ENCODE measurements around the gene ANKRD53. TPM values are rescaled to one million over a fixed set of nuclear protein-coding genes. Genes with fewer than 3 reads are reported as not detected.

ANKRD53 gene
- total and polyA plus RNA-seq, 5 donors from 2014 or later: 0.09 to 0.94 TPM; not detected in 3

GRCh38 chr2:70959851-70960832 is 18.3 kb upstream of the ANKRD53 start:
- no peaks in the 10 kb centered on the region for H3K36me3 ChIP-seq (ENCODE audit: control insufficient read depth, insufficient read depth, low read length)
- no peak overlapping the region for H3K27ac Mint-ChIP-seq
- peaks cover 42% of the 10 kb centered on the region for H3K27me3 Mint-ChIP-seq
- no peaks in the 10 kb centered on the region for H3K9me3 ChIP-seq (ENCODE audit: control insufficient read depth in 2 of 2, low read length in 2 of 2)
- DNase-seq: no peak
- no peak overlapping the region for H3K4me3 ChIP-seq (ENCODE audit: low read depth, low read length)
- H3K4me3 Mint-ChIP-seq: no peak overlapping the region
- H3K27ac ChIP-seq (ENCODE audit: insufficient read depth, low read length, poor library complexity, severe bottlenecking): no peak overlapping the region
- H3K4me1 Mint-ChIP-seq: peaks cover 3 to 12% (median 6%) of the 10 kb centered on the region in 4 donors
- H3K36me3 Mint-ChIP-seq: no peaks in the 10 kb centered on the region
- H3K9me3 Mint-ChIP-seq: no peaks in the 10 kb centered on the region
- peaks cover 8% of the 10 kb centered on the region for H3K27me3 ChIP-seq (ENCODE audit: control insufficient read depth, insufficient read depth, low read length)
- H3K4me1 ChIP-seq (ENCODE audit: control insufficient read depth, insufficient read depth, low read length, poor library complexity, severe bottlenecking): peaks cover 8% of the 10 kb centered on the region
- no peak for ATAC-seq (ENCODE audit: low read depth in 2 of 2)

DNA sequence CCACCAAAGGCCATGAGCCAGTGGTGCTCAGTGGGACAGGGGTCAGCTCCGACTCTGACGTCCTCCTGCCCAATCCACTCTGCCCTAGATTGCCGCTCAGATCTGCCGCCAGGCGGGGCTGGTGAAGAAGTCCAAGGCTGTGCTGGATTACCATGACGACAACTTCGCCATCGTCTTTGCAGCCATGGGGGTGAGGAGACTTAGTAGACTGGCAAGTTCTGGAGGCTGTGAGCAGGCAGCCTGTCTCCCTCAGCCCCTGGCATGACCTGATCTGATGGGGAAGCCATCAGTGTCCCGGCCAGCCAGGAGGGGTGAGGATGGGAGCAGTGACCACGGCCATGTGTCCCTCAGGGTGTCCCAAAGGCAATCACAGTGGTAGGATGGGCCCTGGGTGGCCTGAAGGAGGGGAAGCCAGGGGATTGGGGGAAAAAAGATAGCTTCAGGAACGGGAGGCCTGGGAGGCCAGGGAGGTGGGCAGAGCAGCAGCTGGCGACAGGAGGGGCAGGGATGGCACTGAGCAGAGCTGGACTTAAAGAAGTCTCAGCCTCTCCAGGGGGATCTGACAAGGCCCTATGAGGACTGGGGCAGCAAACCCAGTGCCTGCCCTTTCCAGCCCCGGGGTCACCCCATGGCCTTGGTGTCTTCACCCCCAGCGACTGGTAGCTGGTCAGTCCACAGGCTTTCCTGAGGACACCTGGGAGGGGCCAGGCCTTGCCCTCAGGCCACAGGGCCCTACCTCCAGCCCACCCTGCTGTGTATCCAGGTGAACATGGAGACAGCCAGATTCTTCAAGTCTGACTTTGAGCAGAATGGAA is 17.4 kb upstream of the ANKRD53 start:
- Histone ChIP-seq H3K9me3 (ENCODE audit: control insufficient read depth in 2 of 2, low read length in 2 of 2) (no peaks in the 10 kb centered on the region), H3K27me3 (ENCODE audit: control insufficient read depth, insufficient read depth, low read length) (peaks cover under 1% of the 10 kb centered on the region), H3K36me3 (ENCODE audit: control insufficient read depth, insufficient read depth, low read length) (no peaks in the 10 kb centered on the region), H3K27ac (ENCODE audit: insufficient read depth, low read length, poor library complexity, severe bottlenecking) (no peak overlapping the region), H3K4me1 (ENCODE audit: control insufficient read depth, insufficient read depth, low read length, poor library complexity, severe bottlenecking) (peaks cover 9% of the 10 kb centered on the region), H3K4me3 (ENCODE audit: low read depth, low read length) (no peak overlapping the region)
- Mint-ChIP-seq H3K36me3 (no peaks in the 10 kb centered on the region), H3K4me1 (peaks cover 4 to 13% (median 7%) of the 10 kb centered on the region in 4 donors), H3K27ac (peak overlapping the region in 1 of 3 donors; percentile 32), H3K4me3 (peak overlapping the region in 1 of 4 donors; percentile 10), H3K9me3 (no peaks in the 10 kb centered on the region), H3K27me3 (peaks cover 38% of the 10 kb centered on the region)
- no peak for ATAC-seq (ENCODE audit: low read depth in 2 of 2)
- DNase-seq: no peak

DNA sequence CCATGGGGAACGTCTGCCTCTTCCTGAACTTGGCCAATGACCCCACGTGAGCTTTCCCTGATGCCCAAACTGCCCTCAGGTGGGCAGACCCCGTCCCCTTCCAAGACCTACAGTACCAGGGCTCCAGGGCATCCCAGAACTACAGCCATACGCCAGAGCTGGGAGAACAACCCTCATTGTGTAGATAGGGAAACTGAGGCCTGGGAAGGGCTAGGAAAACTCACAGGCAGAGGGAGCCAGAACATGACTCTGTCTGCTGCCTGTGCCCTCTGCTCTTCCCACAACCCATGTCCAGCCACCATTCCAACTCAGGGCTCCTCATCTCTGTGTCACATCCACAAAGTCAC is 16.8 kb upstream of the ANKRD53 start:
- Mint-ChIP-seq H3K27ac (peak overlapping the region in 1 of 3 donors; percentile 32), H3K4me3 (no peak overlapping the region), H3K36me3 (no peaks in the 10 kb centered on the region), H3K27me3 (peaks cover 32% of the 10 kb centered on the region), H3K4me1 (peaks cover 4 to 13% (median 7%) of the 10 kb centered on the region in 4 donors), H3K9me3 (no peaks in the 10 kb centered on the region)
- no peak for DNase-seq
- H3K27ac ChIP-seq (ENCODE audit: insufficient read depth, low read length, poor library complexity, severe bottlenecking): no peak overlapping the region
- H3K4me3 ChIP-seq (ENCODE audit: low read depth, low read length): no peak overlapping the region
- no peaks in the 10 kb centered on the region for H3K9me3 ChIP-seq (ENCODE audit: control insufficient read depth in 2 of 2, low read length in 2 of 2)
- no peak for ATAC-seq (ENCODE audit: low read depth in 2 of 2)
- peaks cover 9% of the 10 kb centered on the region for H3K4me1 ChIP-seq (ENCODE audit: control insufficient read depth, insufficient read depth, low read length, poor library complexity, severe bottlenecking)
- no peaks in the 10 kb centered on the region for H3K27me3 ChIP-seq (ENCODE audit: control insufficient read depth, insufficient read depth, low read length)
- no peaks in the 10 kb centered on the region for H3K36me3 ChIP-seq (ENCODE audit: control insufficient read depth, insufficient read depth, low read length)

DNA sequence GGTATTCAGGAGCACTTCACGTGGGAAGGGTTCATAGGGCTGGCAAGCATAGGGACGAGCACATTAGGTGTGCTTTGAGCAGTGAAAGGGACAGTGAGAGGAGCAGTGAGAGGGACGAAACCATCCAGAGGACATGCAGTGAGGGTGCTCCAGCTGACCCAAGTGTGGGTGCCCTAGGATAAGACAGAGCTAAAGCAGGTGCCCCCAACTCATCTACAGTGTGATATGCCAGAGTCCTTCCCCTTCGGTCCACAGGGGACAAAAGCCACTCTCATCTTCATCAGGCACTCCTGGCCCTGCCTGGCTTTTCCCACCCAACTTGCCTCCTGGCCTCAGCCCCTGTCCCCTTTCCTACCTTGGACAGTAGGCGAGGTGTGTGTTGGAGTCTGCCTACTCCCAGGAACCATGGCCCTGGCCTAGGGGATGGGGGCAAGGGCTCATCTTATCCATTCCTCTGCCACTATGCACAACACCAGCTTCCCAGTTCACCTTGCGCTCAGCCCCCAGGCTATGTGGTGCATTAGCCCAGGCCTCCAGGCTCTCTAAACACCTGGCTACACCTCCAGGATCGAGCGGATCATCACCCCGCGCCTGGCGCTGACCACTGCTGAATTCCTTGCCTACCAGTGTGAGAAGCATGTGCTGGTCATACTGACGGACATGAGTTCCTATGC is 16.1 kb upstream of the ANKRD53 start:
- Histone ChIP-seq H3K27ac (ENCODE audit: insufficient read depth, low read length, poor library complexity, severe bottlenecking) (no peak overlapping the region), H3K27me3 (ENCODE audit: control insufficient read depth, insufficient read depth, low read length) (no peaks in the 10 kb centered on the region), H3K9me3 (ENCODE audit: control insufficient read depth in 2 of 2, low read length in 2 of 2) (no peaks in the 10 kb centered on the region), H3K36me3 (ENCODE audit: control insufficient read depth, insufficient read depth, low read length) (no peaks in the 10 kb centered on the region), H3K4me3 (ENCODE audit: low read depth, low read length) (no peak overlapping the region), H3K4me1 (ENCODE audit: control insufficient read depth, insufficient read depth, low read length, poor library complexity, severe bottlenecking) (peaks cover 9% of the 10 kb centered on the region)
- Mint-ChIP-seq H3K27ac (no peak overlapping the region), H3K4me1 (peaks cover 4 to 13% (median 7%) of the 10 kb centered on the region in 4 donors), H3K9me3 (no peaks in the 10 kb centered on the region), H3K36me3 (no peaks in the 10 kb centered on the region), H3K27me3 (peaks cover 27% of the 10 kb centered on the region), H3K4me3 (no peak overlapping the region)
- no peak for DNase-seq
- no peak for ATAC-seq (ENCODE audit: low read depth in 2 of 2)

DNA sequence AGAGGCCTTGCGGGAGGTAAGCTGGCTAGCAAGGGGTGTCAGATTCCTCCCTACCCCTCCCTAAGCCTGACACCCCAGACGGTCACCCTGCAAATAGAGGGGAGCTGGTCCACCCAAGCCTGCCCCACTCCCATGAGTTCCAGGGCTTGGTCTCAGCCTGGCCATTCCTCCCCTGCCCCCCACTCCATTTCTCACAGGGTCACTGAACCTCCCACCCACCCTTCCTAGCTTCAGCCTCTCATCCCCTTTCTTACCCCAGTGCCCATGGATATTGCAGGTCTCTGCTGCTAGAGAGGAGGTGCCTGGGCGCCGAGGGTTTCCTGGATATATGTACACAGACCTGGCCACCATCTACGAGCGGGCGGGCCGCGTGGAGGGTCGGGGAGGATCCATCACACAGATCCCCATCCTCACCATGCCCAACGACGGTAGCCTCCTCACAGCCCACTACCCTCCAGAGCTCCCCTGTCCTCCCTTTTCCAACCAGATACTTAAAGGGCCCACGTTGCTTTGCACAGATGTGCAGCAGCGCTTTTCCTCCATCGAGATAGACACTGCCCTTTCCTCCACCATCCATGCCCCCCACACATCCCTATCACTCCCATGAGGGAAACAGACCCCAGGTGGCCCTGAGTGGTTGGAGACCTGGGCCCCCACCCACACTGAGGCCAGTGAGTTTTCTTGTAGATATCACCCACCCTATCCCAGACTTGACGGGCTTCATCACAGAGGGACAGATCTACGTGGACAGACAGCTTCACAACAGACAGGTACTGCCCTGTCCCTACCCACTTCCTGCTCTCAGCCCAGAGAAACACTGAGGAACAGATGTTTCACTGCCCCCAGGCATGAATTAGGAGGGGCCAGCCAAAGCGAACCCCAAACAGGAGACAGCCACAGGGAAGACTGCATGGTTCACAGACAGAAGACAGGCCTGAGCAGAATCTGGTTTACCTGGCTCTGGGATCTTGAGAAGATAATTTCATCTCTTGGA is 15.2 kb upstream of the ANKRD53 start:
- H3K36me3 Mint-ChIP-seq: no peaks in the 10 kb centered on the region
- Histone ChIP-seq H3K4me3 (ENCODE audit: low read depth, low read length) (no peak overlapping the region), H3K27me3 (ENCODE audit: control insufficient read depth, insufficient read depth, low read length) (no peaks in the 10 kb centered on the region), H3K27ac (ENCODE audit: insufficient read depth, low read length, poor library complexity, severe bottlenecking) (no peak overlapping the region), H3K9me3 (ENCODE audit: control insufficient read depth in 2 of 2, low read length in 2 of 2) (no peaks in the 10 kb centered on the region), H3K36me3 (ENCODE audit: control insufficient read depth, insufficient read depth, low read length) (no peaks in the 10 kb centered on the region), H3K4me1 (ENCODE audit: control insufficient read depth, insufficient read depth, low read length, poor library complexity, severe bottlenecking) (peaks cover 9% of the 10 kb centered on the region)
- H3K9me3 Mint-ChIP-seq: no peaks in the 10 kb centered on the region
- ATAC-seq (ENCODE audit: low read depth in 2 of 2): no peak
- H3K27ac Mint-ChIP-seq: peak overlapping the region in 1 of 3 donors; percentile 20
- DNase-seq: no peak
- H3K4me3 Mint-ChIP-seq: peak overlapping the region in 1 of 4 donors; percentile 60
- H3K4me1 Mint-ChIP-seq: peaks cover 4 to 11% (median 7%) of the 10 kb centered on the region in 4 donors
- peaks cover 27% of the 10 kb centered on the region for H3K27me3 Mint-ChIP-seq

- H3K4me3 ChIP-seq (ENCODE audit: low read depth, low read length): no peak overlapping the region
- H3K36me3 Mint-ChIP-seq: no peaks in the 10 kb centered on the region
- H3K27me3 ChIP-seq (ENCODE audit: control insufficient read depth, insufficient read depth, low read length): no peaks in the 10 kb centered on the region
- H3K27ac ChIP-seq (ENCODE audit: insufficient read depth, low read length, poor library complexity, severe bottlenecking): no peak overlapping the region
- no peak overlapping the region for H3K27ac Mint-ChIP-seq
- no peaks in the 10 kb centered on the region for H3K36me3 ChIP-seq (ENCODE audit: control insufficient read depth, insufficient read depth, low read length)
- H3K4me3 Mint-ChIP-seq: peak overlapping the region in 1 of 4 donors; percentile 60
- ATAC-seq (ENCODE audit: low read depth in 2 of 2): no peak
- H3K4me1 ChIP-seq (ENCODE audit: control insufficient read depth, insufficient read depth, low read length, poor library complexity, severe bottlenecking): peaks cover 9% of the 10 kb centered on the region
- DNase-seq: no peak
- H3K27me3 Mint-ChIP-seq: peaks cover 33% of the 10 kb centered on the region
- H3K9me3 ChIP-seq (ENCODE audit: control insufficient read depth in 2 of 2, low read length in 2 of 2): no peaks in the 10 kb centered on the region
- H3K9me3 Mint-ChIP-seq: no peaks in the 10 kb centered on the region
- peaks cover 4 to 9% (median 7%) of the 10 kb centered on the region in 4 donors for H3K4me1 Mint-ChIP-seq
Measured at GRCh38 chr2:70964133-70964532, 14.3 kb upstream of the ANKRD53 start.
